Tibial nerve (tissue), 4 donors: Measurements from ENCODE around the gene TOP2A. TPM values are rescaled to one million over a fixed set of nuclear protein-coding genes. Genes with fewer than 3 reads are reported as not detected.

Experiments used
- DNase-seq, 2 donors: peaks; one replicate each; pipeline ENCODE4 v3.0.0-alpha.2; 2019; ENCODE audit warnings: low spot score in 2 of 2
- H3K27ac ChIP-seq, 4 donors: fragments of 200-600 bp; sonication (generic) in 3 of 4; one replicate each; pipeline ENCODE4 v1.5.1; 2017 to 2019; ENCODE audit warnings: mild to moderate bottlenecking in 1 of 4
- H3K27me3 ChIP-seq, 2 donors: fragments of 200-600 bp; sonication (generic) in 1 of 2; one replicate each; pipeline versions ENCODE4 v1.5.1 to v1.6.0; 2017 to 2019
- H3K36me3 ChIP-seq, 3 donors: fragments of 200-600 bp; sonication (generic); one replicate each; pipeline ENCODE4 v1.5.1; 2018 to 2019
- H3K4me1 ChIP-seq, 4 donors: fragments of 200-600 bp; sonication (generic) in 3 of 4; one replicate each; pipeline ENCODE4 v1.5.1; 2017 to 2019
- H3K4me3 ChIP-seq, 4 donors: fragments of 200-600 bp; sonication (generic) in 3 of 4; one replicate each; pipeline ENCODE4 v1.5.1; 2017 to 2019; ENCODE audit warnings: mild to moderate bottlenecking in 1 of 4, moderate library complexity in 1 of 4
- H3K9me3 ChIP-seq, 4 donors: fragments of 200-600 bp; sonication (generic) in 3 of 4; one replicate each; pipeline ENCODE4 v1.5.1; 2017 to 2019
- CTCF ChIP-seq, 5 experiments: fragments of 200-600 bp in 3 of 5; fragments of 450-650 bp in 2 of 5; sonication (generic) in 3 of 5; IDR thresholded peaks; one replicate each; pipeline ENCODE4 v1.5.1; 2016 to 2019; ENCODE audit warnings: antibody characterized with exemption in 5 of 5, mild to moderate bottlenecking in 3 of 5, moderate library complexity in 2 of 5
- EP300 ChIP-seq, 2 donors: sonication (generic); formaldehyde crosslinking; IDR thresholded peaks; one replicate each; pipeline ENCODE4 v1.6.1; 2017; ENCODE audit warnings: antibody characterized with exemption in 2 of 2, mild to moderate bottlenecking in 1 of 2
- POLR2A ChIP-seq, 2 donors: fragments of 450-650 bp; IDR thresholded peaks; one replicate each; pipeline ENCODE4 v1.6.1; 2017; ENCODE audit warnings: antibody characterized with exemption in 2 of 2, mild to moderate bottlenecking in 2 of 2, moderate library complexity in 2 of 2
- WGBS, 2 donors: methylation state at CpG; one replicate each; pipeline ENCODE4 v1.1.5; 2018; 5-methylcytosine and 5-hydroxymethylcytosine counted together
- total RNA-seq, 4 donors: library from RNA; depleted of rRNA; stranded (reverse); fragments of >200 nt; gene quantifications; one replicate each; pipeline ENCODE4 v1.1.0, GENCODE V29; 2016

TOP2A gene
- total RNA-seq, 4 donors from 2014 or later = 0.21 to 7.1 (median 2.6) TPM

- no peak for DNase-seq
These were observed 28.2 kb upstream of the TOP2A start for GRCh38 chr17:40445751-40446468.

DNA sequence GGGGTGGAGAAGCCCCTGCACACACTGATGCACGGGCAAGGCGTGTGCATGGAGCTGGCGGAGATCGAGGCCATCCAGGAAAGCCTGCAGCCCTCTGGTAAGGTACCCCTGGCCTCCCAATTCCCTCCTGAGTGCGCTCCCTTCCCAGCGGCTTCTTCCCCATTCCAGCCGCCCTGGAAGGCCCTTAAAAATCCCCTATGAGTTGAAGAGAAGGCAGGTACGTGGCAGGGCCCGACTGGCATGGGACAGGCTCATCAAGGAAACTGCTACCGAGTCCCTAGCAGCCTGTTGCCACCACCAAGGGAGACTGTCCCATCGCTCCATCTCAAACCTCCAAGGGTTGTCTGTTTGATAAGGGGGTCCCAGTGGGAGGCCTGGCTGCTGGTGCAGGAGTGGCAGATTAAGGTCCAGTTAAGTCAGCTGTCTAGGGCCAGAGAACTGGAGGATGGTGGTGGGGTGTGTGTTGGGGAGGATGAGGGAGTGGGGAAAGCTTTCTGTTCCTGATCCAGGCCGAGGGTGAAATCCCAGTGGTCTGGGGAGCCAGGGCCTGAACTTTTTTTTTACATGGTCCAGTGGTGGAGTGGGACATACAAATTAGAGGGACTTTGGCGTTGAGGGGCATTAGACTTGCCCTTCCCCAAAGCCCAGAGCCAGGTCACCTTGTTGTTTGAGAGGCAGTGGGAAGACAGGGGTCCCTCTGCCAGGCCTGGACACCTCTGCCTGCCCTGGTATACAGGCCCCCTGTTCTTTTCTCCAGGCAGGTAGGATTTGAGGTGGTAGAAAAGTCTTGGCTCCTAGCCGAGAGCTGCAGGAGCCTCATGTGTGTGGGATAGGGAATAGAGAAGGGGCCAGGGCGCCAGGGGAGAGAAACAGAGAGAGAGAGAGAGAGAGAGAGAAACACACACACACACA lies 26.5 kb upstream of the TOP2A start:
- 3 to 8% methylated on average over 12 to 15 of the region's 15 CpGs for WGBS, 2 donors
- H3K4me3 ChIP-seq = peak overlapping the region; percentile 63 to 87 (median 80)
- no peak for DNase-seq
- no peaks in the 10 kb centered on the region for H3K9me3 ChIP-seq
- H3K4me1 ChIP-seq = peaks cover 0 to 62% (median 48%) of the 10 kb centered on the region in 4 donors
- H3K27me3 ChIP-seq = no peaks in the 10 kb centered on the region
- H3K27ac ChIP-seq = peak overlapping the region; percentile 85 to 95 (median 90)
- no peaks in the 10 kb centered on the region for H3K36me3 ChIP-seq
- TF ChIP-seq EP300 (IDR thresholded peaks at IDR 0.05) (peak in 1 of 2 donors; percentile 8), CTCF (IDR thresholded peaks at IDR 0.05) (no peak)

More at GRCh38 chr17:40445751-40446468, 28.2 kb upstream of the TOP2A start:
- H3K27ac ChIP-seq = peak overlapping the region; percentile 85 to 95 (median 90)
- H3K9me3 ChIP-seq = no peaks in the 10 kb centered on the region
- 40 to 50% methylated on average over 11 of the region's 11 CpGs for WGBS, 2 donors
- TF ChIP-seq POLR2A (IDR thresholded peaks at IDR 0.05) = no peak
- peak in 3 of 5 experiments; percentile 13 to 26 (median 15) for TF ChIP-seq CTCF (IDR thresholded peaks at IDR 0.05)
- H3K4me3 ChIP-seq = peak overlapping the region; percentile 63 to 87 (median 80)
- no peaks in the 10 kb centered on the region for H3K27me3 ChIP-seq
- peaks cover 0 to 77% (median 65%) of the 10 kb centered on the region in 4 donors for H3K4me1 ChIP-seq
- H3K36me3 ChIP-seq = no peaks in the 10 kb centered on the region

- DNase-seq = peak; percentile 71 to 82
- H3K9me3 ChIP-seq = no peaks in the 10 kb centered on the region
- no peaks in the 10 kb centered on the region for H3K27me3 ChIP-seq
- peak; percentile 33 to 71 (median 43) for TF ChIP-seq CTCF (IDR thresholded peaks at IDR 0.05)
- TF ChIP-seq EP300 (IDR thresholded peaks at IDR 0.05) = peak in 1 of 2 donors; percentile 32
- peak; percentile 77 to 79 for TF ChIP-seq POLR2A (IDR thresholded peaks at IDR 0.05)
- peak within 1 kb of the TSS; percentile 63 to 87 (median 80) for H3K4me3 ChIP-seq
- H3K36me3 ChIP-seq = no peaks in the 10 kb centered on the region
- 1 to 2% methylated on average over 38 to 66 of the region's 98 CpGs for WGBS, 2 donors
- H3K27ac ChIP-seq = peak within 1 kb of the TSS; percentile 85 to 95 (median 90)
- H3K4me1 ChIP-seq = peaks cover 0 to 54% (median 39%) of the 10 kb centered on the region in 4 donors
These were observed 25.7 kb upstream of the TOP2A start, which contains the start of gene IGFBP4 for GRCh38 chr17:40443196-40443987. TSS of gene IGFBP4 (plus strand) at chr17:40443450. CDS start at chr17:40443736, 286 bp downstream.

DNA sequence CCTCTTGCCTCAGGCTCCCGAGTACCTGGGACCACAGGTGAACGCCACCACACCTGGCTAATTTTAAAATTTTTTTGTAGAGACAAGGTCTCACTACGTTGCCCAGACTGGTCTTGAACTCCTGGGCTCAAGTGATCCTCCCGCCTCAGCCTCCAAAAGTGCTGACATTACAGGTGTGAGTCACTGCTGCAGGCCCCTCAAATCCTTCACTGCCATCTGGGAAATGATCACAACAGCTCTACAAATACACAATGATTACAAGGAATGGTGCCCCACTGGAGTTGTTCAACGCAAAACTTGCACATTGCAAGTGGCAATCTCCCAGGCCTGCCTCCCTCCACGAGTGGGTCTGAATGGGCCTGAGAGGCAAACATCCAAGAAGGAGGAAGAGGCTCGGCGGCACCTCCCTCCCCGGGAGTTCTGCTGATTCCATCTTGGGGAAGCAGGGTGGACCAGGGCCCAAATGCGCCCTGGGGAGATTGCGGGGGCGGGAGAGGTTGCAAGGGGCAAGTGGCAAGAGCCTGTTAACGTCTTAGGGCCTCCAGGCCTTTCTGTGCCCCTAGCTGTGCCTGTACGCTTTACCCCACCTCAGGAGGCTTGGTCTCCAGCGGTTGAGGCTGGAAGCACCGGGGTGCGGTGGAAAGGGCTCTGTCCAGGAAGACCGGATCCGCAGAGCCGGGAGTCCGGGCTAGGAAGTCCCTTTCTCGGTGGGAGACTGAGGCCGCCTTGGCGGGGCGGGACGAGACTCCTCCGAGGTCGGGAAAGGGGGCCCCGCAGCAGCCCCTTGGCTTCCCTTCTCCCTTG lies 24.9 kb upstream of the TOP2A start:
- Histone ChIP-seq H3K27ac (peak overlapping the region; percentile 85 to 95 (median 90)), H3K9me3 (no peaks in the 10 kb centered on the region), H3K27me3 (no peaks in the 10 kb centered on the region), H3K4me3 (peak overlapping the region; percentile 63 to 87 (median 80)), H3K4me1 (peaks cover 0 to 46% (median 31%) of the 10 kb centered on the region in 4 donors), H3K36me3 (no peaks in the 10 kb centered on the region)
- DNase-seq = peak in 1 of 2 donors; percentile 32
- TF ChIP-seq CTCF (IDR thresholded peaks at IDR 0.05) (peak in 1 of 5 experiments; percentile 35), POLR2A (IDR thresholded peaks at IDR 0.05) (no peak)
- 16 to 21% methylated on average over 22 to 28 of the region's 29 CpGs for WGBS, 2 donors
